Activated T-helper 9 cell treated with anti-CD3 and anti-CD28 coated beads, Interleukin-2, amount 50 U/mL, for 16 hours (primary cell): ENCODE data around the gene LNX2.

Experiments
- DNase-seq: peaks from one replicate; pipeline ENCODE4 v3.0.0-alpha.2; 2020; ENCODE audit warnings: low read depth

LNX2 gene

DNA sequence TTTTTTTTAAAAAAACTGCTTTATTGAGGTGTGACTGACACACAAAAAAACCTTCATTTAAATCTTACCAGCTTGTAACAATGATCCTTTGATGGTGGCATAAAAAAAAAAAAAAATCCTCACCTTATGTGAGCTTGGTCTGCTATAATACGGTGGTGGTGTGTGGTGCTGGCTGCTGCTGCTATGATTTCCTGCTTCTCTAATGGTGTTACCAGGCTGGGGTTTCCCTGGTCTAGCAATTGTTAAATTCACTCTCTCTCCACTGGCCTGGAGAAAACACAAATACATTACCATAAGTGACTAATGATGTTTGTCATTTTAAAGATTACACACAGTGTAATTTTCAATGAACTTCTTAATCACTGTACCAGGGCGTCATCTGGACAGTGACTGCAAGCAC lies 60.6 kb downstream of the LNX2 start:
- no peak for DNase-seq

DNA sequence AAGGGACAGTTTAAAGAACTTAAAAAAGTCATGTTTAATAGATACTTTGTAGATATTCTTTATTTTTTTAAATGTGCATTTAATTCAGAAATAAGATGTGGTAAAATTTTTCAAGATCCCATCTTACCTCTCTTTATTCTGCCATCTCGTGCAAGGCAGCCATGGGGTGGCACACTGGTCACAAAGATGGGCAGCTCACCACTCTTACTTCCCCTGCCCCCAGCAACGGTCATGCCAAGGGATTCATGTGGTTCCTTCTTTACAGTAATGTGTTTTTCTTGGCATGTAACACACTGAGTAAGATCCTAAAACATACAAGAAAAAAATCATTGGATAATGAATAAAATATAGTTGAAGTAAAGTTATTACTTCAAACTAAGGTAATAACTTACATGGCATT lies 64.2 kb downstream of the LNX2 start:
- no peak for DNase-seq

DNA sequence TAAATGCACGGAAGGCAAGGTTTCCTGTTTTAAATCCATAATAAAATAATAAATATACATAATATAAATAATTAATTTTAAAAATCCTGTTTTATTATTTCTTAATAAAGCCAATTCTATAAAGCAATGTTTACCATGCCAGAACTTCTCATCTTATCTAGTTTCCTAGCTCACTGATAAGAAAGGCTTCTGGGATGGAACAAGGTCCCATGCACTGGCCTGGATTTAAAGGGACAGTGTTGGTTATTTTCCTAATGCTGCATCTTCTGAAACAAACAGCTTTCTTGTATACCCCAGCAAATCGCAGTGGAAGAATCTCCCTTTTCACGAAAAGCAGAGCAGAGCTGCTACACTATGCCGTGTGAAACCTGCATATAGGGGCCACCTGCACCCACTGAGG lies 68.8 kb downstream of the LNX2 start:
- no peak for DNase-seq

DNA sequence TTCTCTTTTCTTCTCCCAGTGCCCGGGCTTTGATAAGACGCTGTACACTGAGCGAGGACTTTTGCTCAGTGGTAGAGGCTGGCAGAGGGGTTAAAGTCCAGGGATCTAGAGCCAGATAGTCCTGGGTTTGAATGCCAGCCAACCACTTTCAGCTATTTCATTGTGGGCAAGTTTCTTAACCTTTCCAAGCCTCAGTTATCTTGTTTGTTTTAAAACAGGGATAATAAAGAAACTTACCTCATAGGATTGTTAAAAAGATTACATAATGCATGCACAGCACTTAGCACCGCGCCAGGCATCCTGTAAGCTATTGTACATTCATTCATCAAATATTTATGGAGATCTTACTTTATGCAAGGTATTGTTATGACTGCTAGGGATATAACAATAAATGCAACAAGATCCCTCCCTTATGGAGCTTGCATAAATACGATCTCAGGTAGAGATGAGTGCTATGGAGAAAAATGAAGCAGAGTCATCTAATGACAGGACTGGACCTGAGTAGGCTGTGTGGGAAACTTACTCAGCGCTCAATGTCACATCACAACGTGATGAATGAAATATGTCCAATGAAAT lies 70.8 kb downstream of the LNX2 start:
- no peak for DNase-seq

GRCh38 chr13:27542220-27542619 lies 78.1 kb downstream of the LNX2 start:
- no peak for DNase-seq

GRCh38 chr13:27541386-27541785 lies 78.9 kb downstream of the LNX2 start:
- DNase-seq, result no peak

DNA sequence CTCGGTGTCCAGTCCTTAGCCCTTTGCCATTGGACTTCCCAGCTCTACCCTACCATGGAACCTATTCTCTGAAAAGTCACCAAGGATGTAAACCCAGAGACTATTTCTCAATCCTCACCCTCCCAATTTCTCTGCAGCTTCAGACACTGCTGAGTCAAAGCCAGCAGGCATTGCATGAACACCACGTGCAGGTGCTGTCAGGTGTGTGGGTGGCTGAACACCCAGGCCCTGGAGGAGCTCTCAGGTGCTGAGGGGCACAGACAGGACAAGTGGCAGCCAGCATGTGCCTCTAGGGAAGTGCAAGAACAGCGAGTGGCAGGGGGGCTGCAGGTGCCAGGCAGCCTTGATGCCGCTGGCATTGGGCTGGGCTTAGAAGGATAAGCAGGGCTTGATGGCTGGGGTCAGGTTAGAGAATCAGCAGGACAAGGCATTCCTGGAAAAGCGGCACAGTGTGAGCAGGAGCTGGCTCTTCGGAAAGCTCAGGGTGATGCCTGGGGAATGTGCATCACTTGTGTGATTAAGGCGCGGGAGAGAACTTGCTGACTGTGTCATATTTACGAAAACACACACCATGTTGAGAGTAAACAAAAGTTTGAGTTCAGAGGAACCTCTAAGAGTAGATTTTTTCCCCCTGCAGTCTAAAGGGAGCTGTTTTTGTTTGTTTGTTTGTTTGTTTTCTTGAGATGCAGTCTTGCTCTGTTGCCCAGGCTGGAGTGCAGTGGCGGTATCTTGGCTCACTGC lies 83.8 kb downstream of the LNX2 start:
- DNase-seq, result no peak

- DNase-seq, result no peak
Observed at GRCh38 chr13:27535546-27535945, 84.8 kb downstream of the LNX2 start.

GRCh38 chr13:27534981-27535380 lies 85.3 kb downstream of the LNX2 start:
- DNase-seq, result no peak

GRCh38 chr13:27534108-27534980 lies 86.0 kb downstream of the LNX2 start:
- no peak for DNase-seq

- peak; percentile 9 for DNase-seq
Observed at GRCh38 chr13:27533155-27533643, 87.1 kb downstream of the LNX2 start.

DNA sequence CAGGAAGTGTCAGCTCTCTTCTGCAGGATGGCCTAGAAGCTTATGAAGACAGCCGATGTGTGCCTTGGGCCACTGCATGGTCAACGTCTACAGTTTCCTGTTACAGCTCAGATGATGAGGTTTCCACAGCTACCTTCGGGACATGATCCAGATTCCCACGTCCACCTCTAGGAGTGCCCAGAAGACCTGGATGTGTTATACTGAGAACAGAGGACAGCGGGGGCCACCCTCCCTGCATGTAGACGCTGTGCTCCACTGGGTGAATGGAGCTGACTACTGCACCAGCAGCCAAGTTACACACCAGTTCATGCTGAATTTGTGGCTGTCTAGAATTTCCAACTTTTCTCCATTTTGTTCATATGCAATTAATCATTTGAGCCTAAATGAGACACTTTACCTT lies 91.4 kb downstream of the LNX2 start:
- DNase-seq, result no peak

GRCh38 chr13:27526516-27526915 lies 93.8 kb downstream of the LNX2 start:
- no peak for DNase-seq

- no peak for DNase-seq
Observed at GRCh38 chr13:27524981-27525975, 95.1 kb downstream of the LNX2 start.

DNA sequence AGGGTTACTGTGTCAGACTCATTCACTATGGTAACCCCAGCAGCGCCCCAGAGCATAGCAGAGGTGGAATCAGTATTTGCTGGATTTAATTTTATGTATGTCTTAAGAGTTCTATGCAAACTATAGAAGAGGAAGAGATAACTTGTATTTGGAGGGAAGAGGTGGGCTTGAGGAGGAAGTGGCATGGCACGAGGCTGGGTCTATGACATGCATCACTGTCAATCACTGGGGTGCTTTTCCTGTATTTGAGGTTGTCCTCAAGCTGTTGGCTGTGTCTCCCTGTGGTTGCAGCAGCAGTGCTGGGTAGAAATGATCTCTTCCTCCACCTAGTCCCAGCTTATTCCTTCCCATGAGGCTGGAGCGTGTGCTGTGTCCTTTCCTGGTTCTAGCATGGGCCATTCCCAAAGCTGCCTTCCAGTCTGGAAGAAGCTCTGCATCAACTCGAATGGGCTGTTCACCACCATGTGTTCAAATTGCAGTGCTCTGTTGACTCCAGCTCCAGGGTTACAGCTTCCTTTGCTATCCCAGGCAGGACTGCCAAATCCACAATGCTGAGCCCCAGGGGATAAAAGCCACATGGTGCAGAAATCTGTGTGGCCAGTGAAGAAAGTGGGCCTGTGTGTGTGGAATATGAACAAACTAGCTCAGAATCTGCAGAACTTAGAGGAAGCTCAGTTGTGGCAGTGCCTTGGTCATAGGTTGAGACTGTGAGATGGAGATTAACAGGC lies 96.8 kb downstream of the LNX2 start:
- no peak for DNase-seq

DNA sequence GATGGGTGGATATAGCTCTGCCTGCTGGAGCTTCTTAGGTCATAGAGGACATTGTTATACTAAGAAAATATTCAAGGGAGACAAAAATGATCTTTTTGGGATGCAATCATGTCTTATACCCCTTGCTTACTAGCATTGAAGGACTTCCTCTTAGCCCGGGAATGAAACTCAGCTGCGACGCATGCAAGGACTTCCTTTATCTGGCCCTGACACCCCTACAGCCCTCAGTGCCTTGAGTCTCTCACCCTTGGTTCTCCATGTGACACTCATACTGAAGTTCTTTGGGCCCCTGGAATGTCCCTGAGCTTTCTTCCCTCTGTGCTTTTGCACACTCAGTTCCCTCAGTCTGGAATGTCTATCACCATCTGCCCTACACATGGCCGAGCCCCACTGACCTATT lies 97.5 kb downstream of the LNX2 start:
- no peak for DNase-seq

DNA sequence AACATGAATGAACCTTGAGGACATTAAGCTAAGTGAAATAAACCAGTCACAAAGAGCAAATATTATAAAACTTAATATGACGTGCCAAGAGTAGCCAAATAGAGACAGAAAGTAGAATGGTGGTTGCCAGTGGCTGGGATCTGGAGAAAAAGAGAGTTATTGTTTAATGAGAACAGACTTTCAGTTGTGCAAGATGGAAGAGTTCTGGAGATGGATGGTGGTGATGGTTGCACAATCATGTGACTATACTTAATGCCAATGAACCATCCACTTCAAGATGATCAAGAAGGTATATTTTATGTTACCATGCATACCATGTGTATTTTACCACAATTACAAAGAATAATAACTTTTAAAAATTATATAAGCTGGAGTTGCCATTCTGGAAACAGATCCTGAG lies 104.2 kb downstream of the LNX2 start:
- no peak for DNase-seq

GRCh38 chr13:27510082-27510481 lies 110.2 kb downstream of the LNX2 start:
- DNase-seq, result no peak

- DNase-seq, result no peak
Observed at GRCh38 chr13:27508802-27509201, 111.5 kb downstream of the LNX2 start.

- no peak for DNase-seq
Observed at GRCh38 chr13:27505792-27506191, 114.5 kb downstream of the LNX2 start.

DNA sequence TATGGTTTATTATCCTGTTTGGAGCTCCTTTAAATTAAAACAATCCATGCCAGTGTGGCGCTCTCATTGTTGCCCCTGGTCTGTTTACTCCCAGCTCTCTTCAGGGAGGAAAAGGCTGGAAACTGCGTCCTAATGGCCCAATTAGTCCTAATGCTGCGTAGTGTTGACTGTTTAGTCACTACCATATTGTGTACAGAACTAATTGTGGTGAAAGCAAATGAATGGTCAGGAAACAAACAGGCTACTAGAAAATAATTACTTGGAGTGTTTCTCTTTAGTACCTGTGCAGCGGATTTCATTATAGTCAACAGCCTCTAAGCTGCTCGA lies 115.5 kb downstream of the LNX2 start:
- no peak for DNase-seq
